Activated CD8-positive, alpha-beta memory T cell treated with anti-CD3 and anti-CD28 coated beads, Interleukin-2, amount 50 U/mL, for 4 hours (primary cell): ENCODE data around the gene CAMTA1.

ENCODE experiments used
- DNase-seq: peaks from one replicate; pipeline ENCODE4 v3.0.0-alpha.2; 2020

The CAMTA1 gene

DNA sequence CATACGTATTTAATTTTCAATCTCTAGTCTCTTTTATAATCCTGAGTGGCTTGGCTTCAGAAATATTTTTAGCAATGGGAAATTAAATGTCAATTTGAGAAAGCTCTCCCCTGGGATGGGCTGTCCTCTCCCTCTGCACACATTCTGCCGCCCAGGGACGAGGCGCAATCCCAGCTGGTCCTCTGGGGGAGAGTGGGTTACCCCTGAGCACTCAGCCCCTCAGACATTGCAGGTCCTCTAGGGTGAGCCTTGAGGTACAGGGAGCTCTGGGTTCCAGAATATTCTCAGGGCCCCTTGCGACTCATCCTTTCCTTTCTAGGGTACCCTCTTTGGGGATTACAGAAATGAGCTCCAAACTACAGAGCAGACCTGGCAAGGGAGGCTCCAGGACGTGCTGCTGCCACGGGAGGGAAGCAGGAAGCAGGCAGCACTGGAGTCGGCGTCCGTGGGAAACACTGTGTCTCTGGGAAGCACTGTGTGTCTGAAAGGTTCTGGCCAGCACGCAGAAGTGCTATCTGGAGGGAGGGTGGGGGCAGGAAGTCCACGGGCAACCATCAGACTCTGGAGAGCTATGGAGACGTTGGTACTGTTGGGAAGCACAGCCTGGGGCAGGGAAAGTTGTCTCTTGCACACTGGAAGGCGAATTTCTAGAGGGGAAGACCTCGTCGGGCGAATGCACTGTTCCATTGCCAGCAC lies 642.5 kb downstream of the CAMTA1 start:
- no peak for DNase-seq

DNA sequence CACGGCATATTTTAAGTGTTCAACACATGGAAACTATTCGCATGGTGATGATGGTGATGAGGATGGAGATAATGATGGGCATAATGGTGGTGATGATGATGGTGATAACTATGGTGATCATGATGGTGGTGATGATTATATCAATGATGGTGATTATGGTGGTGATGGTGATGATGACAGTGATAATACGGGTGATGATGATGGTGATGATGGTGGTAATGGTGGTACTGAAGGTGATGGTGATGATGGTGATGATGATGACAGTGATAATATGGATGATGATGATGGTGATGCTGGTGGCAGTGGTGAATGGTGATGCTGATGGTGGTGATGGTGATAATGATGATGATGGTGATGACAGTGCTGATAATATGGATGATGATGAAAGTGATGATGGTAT lies 644.0 kb downstream of the CAMTA1 start:
- no peak for DNase-seq

DNA sequence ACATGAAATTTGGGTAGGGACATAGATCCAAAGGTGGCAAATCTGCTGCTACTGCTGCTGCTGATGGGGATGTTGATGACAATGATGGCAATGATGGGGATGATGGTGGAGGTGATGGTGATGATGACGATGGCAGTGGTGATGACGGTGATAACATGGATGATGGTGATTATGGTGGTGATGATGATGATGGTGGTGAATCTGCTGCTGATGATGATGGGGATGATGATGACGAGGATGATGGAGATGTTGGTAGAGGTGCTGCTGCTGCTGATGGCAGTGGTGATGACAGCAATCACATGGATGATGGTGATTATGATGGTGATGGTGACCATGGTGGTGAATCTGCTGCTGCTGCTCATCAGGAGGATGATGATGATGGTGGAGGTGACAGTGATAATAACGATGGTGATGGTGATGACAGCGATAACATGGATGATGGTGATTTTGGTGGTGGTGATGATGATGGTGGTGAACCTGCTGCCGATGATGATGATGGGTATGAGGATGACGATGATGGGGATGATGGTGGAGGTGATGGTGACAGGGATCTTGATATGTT lies 644.9 kb downstream of the CAMTA1 start:
- DNase-seq, result no peak

DNA sequence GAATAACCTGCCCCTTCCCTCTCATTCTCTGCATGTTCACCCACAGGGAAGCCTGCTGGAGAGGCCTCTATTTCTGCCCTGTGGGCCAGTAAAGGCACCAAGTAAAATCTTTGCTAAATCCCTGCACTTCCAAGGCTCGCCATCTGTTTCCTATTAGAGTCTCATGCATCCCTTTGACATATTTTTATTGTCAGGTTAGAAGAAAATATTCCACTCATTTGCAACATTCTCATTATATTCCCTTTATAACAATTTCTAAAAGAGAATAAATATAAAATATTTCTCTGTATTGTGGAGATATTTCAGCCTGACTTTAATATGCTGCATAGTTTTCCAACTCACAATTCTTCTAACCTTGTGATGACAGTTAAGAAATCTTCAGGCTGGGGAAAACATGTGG lies 645.4 kb downstream of the CAMTA1 start:
- DNase-seq, result no peak

DNA sequence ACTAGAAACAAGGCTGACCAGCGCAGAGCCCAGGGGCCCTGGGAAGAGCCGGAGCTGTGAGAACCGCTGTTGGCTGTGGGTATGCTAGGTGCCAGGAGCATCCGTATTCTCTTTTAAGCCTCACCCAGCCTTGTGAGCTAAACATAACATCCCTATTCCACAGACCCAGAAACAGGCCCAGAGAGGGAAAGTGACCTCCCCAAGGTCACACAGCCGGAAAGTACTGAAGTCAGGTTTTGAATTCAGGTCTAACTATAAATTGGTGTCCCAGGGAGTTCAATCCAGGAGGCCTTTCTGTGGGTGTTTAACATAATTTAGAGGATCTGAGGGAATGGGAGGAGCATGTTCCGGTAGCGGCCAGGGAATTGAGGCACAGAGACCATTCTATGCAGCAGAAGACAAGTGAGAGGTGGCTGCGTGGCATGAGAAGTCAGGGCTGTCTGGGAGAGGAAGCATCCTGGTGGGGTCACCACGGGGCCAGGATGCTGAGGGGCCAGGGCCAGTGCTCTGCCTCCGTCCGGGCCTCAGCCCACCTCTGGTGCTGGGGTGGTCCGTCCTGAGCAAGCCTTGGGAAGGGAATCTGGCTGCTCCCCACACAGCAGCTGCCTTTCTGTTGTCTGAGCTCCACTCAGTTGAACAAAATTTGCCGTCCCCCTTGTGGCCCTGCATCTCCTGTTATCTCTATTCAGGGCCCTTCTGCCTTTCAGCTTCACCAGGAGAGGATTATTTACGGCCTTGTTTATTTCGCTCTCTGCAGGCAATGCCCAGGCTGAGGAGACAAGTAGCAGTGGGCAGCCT lies 647.0 kb downstream of the CAMTA1 start:
- no peak for DNase-seq

DNA sequence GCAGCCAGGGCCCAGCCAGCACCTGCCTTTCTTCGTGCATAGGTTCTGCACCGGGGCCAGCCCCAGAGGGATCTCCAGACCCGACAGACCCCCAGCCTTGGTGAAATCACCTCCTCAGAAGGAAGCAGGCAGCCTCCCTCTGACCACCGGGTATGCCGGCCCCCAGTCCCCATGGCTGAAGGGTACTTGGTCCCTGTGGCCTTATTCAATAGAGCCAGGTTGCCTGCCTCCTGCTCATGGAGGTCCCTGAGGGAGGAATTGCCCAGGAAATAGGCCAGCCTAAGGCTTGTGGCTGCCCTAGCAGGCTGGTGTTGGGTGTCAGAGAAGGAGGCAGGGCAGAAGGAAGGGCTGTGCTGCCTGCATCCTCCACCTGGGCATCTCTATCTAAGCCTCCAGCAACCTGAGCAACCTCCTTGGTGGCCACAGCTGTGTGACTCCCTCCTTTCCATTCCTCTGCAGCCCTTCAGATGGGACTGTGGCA lies 647.7 kb downstream of the CAMTA1 start:
- DNase-seq, result no peak

DNA sequence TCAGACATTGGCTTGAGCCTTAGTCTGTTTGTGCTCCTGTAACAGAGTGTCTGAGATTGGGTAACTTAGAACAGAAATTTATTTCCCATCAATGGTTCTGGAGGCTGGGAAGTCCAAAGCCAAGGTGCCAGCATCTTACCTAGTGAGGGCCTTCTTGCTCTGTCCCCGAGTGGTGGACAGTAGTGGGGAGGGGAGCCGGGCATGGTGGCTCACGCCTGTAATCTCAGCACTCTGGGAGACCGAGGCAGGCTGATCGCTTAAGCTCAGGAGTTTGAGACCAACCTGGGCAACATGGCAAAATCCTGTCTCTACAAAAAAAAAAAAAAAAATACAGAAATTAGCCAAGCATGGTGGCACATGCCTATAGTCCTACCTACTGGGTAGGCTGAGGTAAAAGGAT lies 649.3 kb downstream of the CAMTA1 start:
- no peak for DNase-seq

DNA sequence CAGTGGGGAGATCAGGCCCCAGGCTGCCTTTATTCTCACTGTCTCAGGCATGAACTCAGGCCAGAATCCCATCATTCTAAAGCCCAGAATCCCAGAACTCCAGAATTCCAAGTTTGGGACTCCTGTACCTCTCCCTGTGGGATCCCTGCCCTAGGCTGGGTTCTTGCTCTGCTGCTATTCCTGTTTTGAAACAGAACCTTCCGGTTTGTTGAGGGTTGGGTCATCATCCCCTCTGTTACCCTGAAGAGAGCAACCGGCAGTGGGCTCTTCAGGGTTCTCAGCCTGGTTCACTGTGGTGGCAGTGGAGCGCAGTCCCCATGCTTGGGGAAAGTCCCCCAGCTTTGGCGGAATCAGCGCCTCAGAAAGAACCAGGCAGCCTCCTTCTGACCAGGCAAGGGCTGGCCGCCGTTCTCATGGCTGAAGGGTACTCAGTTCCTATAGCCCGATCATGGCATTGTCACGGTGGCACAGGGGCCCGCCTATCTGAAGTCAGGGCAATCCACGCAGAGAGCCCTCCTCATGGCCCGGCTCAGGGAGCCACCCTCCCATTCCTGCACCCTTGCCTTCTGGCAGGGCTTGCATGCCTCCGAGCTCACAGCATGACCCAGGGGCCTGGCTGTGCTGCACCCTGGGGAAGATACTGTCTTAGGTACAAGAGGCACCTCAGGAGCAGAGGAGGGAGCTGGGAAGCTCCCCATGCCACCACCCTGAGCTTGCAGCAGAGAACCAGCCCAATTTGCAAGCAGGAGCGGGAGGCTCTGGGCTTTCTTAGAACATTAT lies 650.2 kb downstream of the CAMTA1 start:
- no peak for DNase-seq

DNA sequence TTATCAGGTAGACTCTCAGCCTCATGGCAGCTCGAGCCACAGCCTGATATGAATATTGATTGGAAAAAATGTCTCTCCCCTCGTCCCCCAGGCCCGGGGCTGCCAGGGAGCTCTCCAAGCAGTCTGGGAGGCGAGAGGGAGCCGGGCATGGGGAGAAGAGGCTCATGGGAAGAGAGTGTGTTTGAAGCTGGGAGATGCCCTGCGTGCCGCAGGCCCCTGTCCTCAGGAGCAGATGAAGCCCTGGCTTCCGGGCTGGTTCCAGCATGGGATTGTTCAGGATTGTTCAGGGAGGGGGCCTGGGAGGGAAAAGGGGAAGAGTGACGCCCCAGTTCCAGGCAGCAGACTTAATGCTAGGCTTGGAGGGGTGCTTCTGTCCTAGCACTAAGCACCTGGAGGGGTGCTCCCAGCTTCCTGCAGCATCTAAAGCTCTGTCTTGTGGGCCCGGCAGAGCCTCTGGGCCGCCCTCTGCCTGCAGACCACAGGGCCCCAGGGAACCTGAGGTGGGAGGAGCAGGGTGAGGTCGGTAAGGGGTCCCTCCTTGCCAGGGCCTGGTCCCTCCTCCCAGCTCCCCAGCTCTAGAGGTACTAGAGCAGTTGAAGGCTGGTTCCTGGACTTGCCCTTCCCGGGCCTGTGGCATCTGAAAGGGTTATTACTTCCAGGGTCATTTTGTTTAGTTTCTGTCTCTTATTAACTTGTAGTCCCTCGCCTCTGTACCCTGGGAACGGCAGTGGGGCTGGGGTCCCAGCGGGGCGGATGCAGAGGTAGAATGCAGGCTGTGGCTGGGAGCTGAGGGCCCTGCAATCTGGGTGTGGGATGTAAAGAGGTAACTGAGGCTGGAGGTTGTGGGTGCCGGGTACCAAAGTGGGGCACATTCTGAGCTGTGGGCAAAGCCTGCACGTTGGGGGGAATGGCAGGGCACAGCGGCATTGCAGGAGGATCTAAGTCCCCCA lies 651.1 kb downstream of the CAMTA1 start:
- no peak for DNase-seq

DNA sequence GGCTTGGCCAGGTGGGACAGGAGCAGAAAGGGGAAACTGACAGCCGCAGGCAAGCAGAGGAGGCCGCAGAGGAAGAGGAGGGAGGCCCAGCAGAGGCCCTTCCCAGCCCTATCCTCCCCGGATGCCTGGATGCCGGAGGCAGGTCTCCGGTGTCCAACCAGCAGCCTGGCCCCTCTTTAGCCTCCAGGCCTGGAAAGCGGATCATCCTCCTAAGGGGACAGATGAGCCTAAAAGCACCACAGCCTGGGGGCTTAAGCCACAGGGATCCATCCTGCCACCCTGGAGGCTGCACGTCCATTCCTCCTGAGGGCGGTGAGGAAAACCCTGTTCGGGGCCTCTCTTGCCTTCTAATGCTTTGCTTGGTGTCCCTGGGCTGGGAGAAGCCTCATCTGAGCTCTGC lies 651.8 kb downstream of the CAMTA1 start:
- no peak for DNase-seq

DNA sequence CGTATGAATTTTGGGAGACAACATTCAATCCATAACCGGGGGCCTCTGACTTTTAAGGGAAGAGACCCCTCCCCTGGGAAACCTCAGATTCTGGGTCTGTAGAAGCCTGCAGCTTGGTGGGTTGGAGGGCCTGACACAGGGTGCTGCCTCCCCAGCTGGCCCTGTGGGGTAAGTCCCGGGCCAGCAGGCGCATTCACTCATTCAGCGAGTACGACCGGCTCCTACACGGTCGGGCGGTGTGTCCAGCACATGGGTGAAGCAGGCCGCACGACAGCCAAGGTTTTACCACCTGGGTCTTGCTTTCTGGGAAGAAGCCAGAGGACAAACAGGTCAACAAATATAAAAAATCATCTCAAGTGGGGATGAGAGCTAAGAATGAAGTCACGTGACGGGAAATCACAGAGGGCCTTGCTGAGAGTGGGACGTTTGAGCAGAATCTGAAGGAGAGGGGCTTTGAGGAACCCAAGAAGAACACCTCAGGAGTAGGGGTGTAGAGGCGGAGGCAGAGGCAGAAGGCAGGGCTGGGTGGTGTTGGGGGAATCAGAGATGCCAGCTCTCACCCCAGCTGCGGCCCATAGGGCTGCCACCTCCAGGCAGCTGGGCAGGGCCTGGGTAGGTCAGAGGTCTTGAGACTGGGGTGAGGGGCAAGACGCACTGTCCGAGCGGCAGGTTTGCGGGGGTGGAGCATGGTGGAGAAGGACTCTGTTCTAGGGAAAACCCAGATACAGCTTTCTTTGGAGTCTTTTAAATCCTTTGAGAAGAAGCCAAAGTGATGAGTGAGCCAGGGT lies 652.5 kb downstream of the CAMTA1 start:
- DNase-seq, result no peak

DNA sequence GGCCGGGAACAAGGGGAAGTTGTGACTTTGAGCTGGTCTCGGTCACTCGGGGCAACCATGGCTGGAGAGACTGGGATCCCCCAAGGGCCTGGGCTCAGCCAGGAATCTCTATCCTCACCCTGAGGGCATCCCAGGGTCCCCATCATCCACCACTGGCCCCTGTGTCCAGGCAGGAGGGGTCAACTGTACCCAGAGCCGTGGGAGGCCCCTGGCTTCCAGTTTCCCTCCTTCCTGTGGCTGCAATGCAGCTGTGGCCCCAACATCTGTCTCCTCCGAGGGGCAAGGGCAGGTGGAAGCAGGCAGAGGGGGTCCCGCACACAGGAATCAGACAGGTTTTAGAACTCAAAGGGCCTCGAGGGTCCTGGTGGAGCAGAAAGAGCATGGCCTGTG lies 653.1 kb downstream of the CAMTA1 start:
- DNase-seq, result no peak

DNA sequence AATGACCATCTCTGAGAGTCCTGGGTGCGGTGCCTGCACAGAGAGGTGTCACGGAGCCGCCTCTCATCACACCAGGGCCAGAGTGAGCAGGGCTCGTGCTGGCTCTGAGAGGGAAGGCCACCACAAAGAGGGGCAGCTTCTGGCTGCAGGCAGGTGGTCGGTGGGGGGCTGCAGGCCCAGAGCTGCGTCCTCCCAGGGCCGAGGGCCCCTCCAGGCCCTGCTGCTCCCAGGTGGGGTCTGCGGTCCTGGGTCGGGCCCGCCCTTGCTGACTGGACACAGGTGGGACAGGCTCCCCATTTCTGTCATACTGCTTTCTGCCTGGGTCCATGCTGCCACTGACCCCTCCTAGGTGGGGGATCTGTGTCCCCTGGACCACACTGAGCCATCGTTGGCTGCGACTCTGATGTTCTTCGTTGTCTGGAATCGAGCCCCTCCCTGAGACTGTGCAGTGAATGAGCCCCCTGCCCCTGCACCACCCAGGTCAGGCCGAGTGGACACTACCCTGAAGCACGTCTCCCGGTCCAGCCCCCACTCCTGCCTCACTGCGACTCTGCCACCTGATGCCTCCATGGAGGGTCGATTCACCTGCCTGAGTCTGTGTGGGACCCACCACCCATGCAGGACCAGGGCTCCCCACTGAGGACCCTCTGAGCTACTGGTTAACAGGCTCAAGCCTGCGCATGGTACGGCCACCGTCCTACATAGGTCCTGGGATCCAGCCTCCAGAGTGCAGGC lies 653.8 kb downstream of the CAMTA1 start:
- DNase-seq, result no peak

DNA sequence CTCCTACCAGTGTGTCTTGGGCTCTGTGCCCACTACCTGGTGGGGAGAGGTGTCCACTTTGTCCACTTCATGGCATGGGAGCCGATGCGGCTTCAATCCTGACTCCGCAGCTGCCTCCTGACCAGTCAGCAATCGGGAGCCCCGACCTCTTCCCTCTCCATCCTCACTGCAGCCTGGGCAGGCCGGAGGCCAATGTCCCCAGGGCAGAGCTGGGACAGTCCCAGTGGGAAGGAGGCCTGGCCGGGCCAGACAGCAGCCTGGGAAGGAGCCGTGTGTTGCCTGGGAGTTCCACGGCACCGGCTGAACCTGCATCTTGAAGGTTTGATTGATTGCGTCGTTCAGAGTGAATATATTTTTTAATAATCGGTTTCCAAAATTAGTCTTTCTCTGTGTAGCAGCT lies 654.9 kb downstream of the CAMTA1 start:
- no peak for DNase-seq

DNA sequence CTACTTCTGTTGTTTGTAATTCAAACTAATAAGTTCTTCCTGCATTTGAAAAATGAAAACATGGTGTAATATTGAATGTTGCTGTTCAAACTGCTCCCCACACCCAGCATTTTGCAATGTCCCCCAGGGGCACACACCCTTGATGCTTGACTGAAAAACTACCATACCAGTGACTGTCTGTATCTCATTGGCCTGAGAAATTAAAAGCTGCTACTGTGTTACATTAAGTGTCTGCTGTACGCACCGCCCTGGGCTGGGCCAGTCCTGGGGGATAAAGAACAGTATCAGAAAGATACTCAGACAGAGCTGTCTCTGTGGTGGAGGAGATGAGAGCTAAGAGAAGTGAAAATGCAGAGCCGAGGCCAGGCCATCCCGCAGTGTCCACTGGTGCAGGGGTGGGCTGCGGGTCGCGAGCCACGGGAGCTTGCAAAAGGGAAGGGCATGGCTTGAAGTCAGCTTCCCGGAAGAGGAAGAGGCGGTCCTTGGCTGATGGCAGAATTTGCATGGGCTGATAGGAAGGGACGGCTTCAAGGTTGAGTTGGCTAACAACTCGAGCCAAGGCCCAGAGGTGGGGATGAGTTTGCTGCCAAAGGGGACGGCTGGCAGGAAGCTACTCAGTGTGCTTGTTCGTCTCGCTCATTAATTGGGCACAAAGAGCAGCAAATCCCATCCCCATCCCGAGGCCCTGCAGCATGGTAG lies 656.0 kb downstream of the CAMTA1 start:
- DNase-seq, result no peak

DNA sequence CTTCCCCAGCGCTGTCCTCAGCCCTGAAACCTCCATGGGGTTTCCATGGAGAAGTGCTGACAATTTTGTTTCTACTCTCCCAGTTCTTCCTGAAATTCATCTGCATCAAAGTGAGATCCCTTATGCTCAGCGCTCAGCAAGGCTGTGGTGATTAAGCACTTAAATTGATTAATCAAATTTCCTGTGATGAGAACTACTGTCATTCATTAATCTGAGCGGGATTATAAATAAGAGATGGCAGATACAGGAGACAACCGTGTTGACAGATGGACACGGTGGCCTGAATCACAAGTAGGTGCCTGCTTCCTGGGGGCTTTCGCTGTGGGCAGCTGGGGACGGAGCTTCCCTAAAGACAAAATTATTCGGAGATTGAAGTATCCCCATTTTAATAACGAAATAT lies 656.8 kb downstream of the CAMTA1 start:
- no peak for DNase-seq

DNA sequence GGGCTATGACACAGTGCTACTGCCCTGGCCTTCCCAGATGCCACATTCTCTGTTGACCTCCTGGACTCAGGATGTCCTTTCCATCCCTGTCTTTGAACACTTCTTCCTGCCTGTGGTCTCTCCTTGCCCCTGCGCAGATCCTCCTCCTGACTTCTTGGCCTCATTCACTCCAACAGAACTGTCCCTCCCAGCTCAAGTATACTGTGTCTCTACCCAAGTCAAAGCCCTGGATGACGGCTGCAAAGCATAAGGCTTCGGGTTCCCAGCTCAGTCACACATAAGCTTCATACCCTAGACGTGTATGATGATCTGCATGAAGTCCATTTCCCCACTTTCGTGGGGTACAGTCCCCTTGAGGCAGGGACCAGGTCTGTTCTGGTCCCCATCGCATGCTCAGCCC lies 657.7 kb downstream of the CAMTA1 start:
- no peak for DNase-seq

DNA sequence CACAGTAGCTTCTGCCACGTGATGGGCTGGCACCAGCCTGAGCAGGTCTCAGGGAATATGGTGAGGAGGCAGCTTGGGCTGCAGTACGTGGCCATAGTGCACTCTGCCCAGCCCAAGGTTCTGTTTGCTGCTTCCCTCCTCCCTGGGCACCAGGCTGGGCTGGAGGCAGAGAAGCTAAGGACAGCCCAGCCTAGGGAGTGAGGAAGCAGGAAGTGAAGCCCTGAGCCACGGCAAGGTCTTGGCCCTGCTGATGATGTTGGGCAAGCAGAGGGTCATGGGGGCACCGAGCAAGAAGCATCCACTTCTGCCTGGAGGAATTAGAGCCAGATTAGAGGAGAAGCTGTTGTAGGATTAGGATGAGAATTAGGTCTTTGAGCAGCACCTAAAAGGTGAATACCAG lies 659.1 kb downstream of the CAMTA1 start:
- no peak for DNase-seq

DNA sequence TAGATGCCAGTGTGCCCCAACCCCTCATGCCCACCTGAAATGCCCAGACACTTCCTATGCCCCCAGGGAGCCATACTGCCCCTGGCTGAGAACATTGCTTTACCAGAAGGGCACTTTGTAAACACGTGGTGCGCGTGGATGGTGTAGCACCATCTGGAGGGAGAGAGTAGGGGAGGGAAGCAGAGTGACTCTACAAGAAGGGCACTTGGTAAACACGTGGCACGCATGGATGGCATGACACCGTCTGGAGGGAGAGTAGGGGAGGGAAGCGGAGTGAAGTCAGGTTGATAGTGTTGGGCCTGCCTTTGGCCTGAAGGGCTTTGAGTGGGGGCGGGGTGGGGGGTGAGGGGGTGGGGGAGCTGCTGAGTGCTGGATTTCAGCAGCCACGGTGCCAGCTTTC lies 661.8 kb downstream of the CAMTA1 start:
- DNase-seq, result no peak

DNA sequence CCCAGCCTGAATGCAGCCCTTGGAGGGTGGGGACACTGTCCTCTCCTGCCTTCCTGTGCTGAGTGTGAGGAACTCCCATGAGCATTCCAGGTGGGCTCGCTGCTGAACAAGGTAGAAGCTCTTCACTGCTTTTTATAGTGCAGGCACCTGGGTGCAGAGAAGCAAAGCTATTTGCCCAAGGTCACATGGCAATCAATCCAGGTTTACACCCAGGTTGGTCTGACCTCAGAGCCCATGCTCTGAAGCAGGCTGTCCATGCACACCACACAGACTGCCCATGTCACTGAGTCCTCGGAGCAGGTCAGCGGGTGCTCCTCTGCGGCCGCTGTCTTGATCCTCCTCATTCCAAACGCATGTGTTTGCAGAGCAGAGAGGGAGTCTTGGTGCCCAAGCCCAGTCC lies 662.5 kb downstream of the CAMTA1 start:
- no peak for DNase-seq
